ENCODE data around the gene PGGHG.

GRCh38 chr11:257766-258493 is 31.0 kb upstream of the PGGHG start:
- TF ChIP-seq POLR2AphosphoS5 (IDR thresholded peaks at IDR 0.05) (no peak), POLR2A (IDR thresholded peaks at IDR 0.05; ENCODE audit: low read depth) (no peak)
- TF ChIP-seq, protein P1, sequence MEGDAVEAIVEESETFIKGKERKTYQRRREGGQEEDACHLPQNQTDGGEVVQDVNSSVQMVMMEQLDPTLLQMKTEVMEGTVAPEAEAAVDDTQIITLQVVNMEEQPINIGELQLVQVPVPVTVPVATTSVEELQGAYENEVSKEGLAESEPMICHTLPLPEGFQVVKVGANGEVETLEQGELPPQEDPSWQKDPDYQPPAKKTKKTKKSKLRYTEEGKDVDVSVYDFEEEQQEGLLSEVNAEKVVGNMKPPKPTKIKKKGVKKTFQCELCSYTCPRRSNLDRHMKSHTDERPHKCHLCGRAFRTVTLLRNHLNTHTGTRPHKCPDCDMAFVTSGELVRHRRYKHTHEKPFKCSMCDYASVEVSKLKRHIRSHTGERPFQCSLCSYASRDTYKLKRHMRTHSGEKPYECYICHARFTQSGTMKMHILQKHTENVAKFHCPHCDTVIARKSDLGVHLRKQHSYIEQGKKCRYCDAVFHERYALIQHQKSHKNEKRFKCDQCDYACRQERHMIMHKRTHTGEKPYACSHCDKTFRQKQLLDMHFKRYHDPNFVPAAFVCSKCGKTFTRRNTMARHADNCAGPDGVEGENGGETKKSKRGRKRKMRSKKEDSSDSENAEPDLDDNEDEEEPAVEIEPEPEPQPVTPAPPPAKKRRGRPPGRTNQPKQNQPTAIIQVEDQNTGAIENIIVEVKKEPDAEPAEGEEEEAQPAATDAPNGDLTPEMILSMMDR (IDR thresholded peaks at IDR 0.05), result no peak

Measured in esophagus muscularis mucosa (tissue), 3 donors.